GM12874 (cell line): ENCODE results near the gene TACC3.

ENCODE experiments used
- TF ChIP-seq, protein P1 (sequence below): IDR thresholded peaks from 2 replicates; pipeline ENCODE4 v1.5.1; 2011; ENCODE audit warnings: low read depth, mild to moderate bottlenecking, control low read depth, low read length, moderate library complexity; ENCODE audit not compliant: insufficient read depth

Gene TACC3

DNA sequence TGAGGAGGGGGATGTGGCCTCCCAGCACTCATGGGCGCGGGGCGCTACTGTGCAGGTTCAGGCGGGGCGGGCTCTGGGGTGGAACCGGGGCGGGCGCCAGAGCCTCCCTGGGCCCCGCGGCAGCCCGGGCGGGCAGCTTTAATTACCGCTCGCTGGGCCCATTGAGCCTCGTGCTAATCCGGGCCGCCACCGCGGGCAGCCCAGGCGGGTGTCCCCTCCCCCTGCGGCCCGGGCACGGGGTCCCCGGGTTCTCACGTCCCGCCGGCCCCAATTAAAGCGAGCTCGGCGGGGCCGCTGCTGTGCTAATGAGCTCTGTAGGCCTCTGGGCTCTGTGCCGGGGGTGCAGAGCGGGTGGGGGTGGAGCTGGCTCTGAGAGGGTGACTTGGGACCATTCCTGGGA lies 48.9 kb downstream of the TACC3 start:
- TF ChIP-seq, protein P1, sequence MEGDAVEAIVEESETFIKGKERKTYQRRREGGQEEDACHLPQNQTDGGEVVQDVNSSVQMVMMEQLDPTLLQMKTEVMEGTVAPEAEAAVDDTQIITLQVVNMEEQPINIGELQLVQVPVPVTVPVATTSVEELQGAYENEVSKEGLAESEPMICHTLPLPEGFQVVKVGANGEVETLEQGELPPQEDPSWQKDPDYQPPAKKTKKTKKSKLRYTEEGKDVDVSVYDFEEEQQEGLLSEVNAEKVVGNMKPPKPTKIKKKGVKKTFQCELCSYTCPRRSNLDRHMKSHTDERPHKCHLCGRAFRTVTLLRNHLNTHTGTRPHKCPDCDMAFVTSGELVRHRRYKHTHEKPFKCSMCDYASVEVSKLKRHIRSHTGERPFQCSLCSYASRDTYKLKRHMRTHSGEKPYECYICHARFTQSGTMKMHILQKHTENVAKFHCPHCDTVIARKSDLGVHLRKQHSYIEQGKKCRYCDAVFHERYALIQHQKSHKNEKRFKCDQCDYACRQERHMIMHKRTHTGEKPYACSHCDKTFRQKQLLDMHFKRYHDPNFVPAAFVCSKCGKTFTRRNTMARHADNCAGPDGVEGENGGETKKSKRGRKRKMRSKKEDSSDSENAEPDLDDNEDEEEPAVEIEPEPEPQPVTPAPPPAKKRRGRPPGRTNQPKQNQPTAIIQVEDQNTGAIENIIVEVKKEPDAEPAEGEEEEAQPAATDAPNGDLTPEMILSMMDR: no peak

DNA sequence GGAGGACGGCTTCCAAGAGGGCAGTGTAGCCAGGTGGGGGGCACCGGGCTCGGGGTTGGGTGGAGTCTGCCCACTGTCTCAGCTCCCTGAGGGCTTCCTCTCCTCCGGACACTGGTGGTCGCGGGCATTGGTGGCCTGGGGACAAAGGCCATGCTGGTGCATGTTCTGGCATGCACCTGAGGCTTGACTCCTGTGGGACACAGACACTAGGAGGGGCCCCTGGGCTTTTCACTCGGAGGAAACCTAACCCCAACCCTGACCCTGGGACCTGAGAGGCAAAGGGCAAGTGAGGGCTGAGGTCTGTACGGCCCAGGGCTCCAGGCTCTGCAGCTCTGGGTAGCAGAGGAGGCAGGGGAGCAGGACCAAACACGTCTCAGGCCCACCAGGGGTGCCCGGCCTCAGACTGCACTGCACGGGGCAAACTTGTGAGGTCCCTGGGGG lies 49.5 kb downstream of the TACC3 start:
- TF ChIP-seq, protein P1: no peak

DNA sequence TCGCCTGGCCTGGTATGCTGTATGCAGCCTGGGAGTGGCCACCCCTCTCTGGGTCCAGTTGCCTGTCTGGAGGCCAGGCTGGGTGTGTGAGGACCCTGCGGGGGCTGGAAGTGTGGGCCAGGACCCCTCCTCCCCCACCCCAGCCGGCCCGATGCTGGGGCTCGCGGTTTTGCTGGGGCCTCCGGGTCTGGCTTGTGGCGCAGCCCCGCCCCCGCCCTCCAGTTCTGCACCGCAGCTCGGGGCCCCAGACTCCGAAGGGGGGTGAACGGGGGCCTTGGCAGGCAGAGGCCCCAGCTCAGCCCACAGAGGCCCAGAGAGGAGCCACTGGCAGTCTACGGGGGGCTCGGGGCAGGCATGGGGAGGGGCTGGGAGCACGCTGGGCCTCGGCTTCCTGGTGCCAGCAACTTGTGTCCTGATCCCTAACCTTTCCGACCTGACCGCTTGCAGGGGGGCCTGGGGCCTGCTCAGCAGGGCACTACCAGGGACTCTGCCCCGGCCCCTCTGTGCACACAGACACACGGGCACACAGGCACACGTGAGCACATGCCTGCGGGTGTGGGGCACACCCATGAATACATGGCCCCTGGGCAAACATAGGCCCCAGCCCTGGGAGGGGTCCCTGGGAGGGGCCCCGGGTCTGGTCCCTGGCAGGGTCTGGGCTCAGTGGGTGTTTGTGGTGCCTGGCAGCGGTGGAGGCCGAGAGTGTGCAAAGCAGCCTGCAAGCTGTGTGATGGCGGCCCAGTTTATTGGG lies 50.4 kb downstream of the TACC3 start:
- TF ChIP-seq, protein P1: no peak

DNA sequence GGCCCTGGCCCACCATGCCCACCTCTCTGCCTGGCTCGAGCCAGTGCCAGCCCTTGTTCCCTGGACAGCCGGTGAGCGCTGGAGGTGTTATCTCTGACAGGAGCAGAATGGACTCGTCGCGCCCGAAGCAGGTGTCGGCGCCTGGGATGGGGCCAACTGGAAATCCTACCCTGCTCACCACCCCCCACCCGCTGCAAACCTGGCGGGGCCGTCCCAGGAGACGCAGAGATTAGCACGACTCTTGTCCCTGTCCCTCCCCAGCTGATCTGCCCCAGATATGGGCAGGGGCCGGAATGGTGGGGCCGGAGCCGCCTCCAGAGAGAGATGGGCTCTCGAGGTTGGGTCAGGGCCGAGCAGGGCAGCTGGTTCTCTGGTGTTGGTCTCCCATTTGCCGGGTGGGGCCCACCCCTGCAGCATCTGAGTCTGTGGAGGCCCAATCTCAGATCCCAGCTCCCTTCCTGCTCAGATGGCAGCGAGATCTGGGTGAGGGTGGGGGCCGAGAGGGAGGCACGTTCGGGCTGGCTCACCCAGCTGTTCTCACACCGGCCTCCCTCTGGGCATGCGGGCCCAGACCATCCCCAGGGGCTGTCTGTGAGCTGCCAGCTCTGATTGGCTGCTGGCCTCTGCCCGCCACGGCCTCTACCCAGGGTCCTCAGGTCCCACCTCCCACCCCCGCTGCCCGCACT lies 51.7 kb downstream of the TACC3 start:
- TF ChIP-seq, protein P1: no peak

DNA sequence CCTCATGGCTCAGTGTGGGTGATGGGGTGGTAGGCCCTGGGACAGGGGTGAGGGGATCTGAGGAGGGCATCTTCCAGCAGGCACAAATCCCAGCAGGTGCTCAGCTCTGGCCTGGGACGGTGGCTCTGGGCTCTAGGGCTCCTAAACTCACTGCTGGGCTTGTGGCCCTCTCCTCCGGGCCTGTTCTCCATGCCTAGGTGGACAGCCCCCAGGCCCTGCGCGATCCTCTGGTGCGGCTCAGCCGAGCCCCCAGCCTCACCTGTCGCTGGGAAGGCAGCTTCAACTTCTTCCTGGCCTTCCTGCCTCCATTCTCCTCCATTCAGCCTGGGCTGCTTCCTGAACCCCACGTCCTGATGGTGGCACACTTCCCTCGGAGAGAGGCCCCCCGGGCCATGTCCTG lies 52.4 kb downstream of the TACC3 start:
- TF ChIP-seq, protein P1: no peak

DNA sequence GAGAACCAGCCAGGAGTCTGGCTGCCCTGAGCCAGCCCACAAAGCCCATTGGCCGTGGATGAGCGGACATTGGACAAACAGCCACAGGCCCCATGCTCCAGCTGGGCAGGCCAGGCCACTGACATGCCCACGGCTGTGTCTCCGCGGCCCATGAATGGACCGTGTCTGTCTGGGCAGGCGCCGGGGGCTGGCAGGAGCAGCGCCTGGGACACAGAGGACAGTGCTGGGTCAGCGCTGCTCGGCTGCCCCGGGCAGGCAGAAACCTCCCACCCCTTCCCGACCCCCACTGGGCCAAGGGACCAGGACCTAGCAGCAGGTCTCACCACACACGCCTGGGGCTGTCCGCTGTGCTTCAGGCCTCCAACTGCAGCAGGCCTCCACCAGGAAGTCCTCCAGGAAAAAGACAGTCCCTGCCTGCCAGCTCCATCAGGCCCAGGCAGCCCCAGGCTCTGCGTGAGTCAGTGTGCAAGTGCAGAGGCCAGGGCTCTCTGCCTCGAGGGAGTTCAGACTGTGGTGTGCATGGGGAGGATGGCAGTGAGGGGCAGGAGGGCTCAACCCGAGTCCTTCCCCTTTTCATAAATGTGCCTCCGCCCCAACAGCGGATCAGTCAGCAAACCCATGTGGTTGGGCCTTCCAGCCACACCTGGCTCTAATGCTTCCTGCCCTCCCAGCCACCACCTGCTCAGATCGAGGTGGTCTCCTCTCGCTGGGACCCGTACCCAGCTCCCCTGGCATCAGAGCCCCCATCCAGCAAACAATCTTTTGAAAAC lies 54.6 kb downstream of the TACC3 start:
- TF ChIP-seq, protein P1: no peak

DNA sequence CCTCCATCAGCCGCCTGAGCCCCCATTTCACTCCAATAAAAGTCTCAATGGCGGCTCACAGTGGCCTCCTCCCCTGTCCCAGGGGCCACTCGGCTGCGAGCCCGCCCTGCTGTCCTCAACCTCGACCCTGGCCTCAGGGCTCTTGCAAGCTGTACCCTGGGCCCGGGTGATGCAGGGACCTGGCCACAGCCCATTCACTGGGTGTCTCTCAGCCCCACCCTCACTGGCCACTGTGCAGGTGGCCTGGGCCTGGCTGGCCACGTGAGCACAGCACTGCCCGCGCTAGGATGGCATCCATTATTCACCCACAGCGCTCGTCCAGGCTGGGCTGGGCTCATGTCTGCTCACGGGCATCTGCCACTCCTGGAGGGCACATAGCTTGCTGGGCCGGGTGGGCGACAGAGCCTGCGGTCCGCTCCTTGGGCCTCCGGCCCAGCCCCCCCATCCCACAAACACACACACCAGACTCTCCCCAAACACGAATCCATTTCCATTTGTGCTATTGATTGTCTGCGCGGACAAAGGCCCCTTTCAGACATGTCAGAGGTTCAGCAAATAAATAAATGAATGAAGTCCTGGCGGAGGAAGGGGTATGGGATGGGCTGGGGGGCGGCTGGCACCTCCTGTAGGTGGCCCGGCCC lies 55.3 kb downstream of the TACC3 start:
- TF ChIP-seq, protein P1: no peak
